ENCODE measurements around the gene TMA16.

TMA16 gene

DNA sequence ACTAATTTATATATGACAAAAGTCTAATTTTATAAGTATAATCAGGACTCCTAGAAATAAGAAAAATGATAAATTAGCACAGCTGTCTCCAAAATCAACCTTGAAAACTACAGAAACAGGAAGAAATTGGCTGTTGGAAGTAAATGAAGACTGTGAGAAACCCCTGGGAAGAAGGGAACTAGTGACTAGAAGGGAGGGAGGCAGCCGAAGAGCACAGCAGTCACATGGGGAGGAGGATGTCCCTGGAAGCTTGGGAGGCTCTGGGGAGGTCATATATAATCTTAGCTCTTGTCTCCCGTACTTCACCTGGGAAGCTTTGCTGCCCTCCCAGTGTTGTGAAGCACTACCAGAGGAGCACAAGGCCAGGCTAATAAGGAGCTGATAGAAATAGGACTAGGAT lies 8.9 kb upstream of the TMA16 start:
- TF ChIP-seq, protein P1, sequence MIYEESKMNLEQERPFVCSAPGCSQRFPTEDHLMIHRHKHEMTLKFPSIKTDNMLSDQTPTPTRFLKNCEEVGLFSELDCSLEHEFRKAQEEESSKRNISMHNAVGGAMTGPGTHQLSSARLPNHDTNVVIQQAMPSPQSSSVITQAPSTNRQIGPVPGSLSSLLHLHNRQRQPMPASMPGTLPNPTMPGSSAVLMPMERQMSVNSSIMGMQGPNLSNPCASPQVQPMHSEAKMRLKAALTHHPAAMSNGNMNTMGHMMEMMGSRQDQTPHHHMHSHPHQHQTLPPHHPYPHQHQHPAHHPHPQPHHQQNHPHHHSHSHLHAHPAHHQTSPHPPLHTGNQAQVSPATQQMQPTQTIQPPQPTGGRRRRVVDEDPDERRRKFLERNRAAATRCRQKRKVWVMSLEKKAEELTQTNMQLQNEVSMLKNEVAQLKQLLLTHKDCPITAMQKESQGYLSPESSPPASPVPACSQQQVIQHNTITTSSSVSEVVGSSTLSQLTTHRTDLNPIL (CRISPR knock-in tag; IDR thresholded peaks at IDR 0.05; ENCODE audit: low read depth), result no peak
- TF ChIP-seq ZFP30 (CRISPR knock-in tag; IDR thresholded peaks at IDR 0.05), result no peak
- no peak for TF ChIP-seq ARNTL (CRISPR knock-in tag; IDR thresholded peaks at IDR 0.05; ENCODE audit: borderline replicate concordance, low read depth)
- TF ChIP-seq ESRRG (CRISPR knock-in tag; IDR thresholded peaks at IDR 0.05), result no peak
- no peak for TF ChIP-seq PPARA (CRISPR knock-in tag; IDR thresholded peaks at IDR 0.05; ENCODE audit: borderline replicate concordance)
- no peak for TF ChIP-seq OSR1 (CRISPR knock-in tag; IDR thresholded peaks at IDR 0.05)
- ATAC-seq, result no peak

DNA sequence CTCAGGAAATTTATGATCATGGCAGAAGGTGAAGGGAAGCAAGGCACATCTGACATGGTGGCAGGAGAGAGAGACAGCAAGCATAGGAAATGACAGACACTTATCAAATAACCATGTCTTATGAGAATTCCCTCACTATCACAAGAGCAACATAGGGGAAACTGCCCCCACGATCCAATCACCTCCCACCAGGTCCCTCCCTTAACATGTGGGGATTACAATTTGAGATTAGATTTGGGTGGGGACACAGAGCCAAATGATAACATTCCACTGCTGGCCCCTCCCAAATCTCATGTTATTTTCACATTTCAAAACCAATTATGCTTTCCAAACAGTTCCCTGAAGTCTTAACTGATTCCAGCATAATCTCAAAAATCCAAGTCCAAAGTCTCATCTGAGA lies 8.2 kb upstream of the TMA16 start:
- TF ChIP-seq ZNF565 (CRISPR knock-in tag; conservative IDR thresholded peaks at IDR 0.05; ENCODE audit: low read depth), result no peak
- no peak for TF ChIP-seq ISL1 (CRISPR knock-in tag; IDR thresholded peaks at IDR 0.05)
- TF ChIP-seq GLIS3 (CRISPR knock-in tag; IDR thresholded peaks at IDR 0.05), result no peak
- ATAC-seq, result no peak

DNA sequence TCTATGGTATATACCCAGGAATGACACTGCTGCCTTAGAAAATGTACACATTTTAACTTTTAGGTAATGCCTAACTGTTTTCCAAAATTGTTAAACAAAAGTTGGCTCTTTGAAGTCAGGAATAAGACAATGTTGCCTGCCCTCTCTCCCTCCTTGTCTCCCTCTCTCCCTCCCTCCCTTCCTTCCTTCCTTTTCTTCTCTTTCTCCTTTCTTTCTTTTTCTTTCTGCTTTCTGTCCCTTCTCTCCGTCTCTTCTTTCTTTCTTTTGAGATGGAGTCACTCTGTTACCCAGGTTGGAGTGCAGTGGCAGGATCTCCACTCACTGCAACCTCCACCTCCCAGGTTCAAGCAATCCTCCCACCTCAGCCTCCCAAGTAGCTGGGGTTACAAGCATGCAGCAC lies 4.6 kb upstream of the TMA16 start:
- no peak for ATAC-seq
- TF ChIP-seq, protein P2, sequence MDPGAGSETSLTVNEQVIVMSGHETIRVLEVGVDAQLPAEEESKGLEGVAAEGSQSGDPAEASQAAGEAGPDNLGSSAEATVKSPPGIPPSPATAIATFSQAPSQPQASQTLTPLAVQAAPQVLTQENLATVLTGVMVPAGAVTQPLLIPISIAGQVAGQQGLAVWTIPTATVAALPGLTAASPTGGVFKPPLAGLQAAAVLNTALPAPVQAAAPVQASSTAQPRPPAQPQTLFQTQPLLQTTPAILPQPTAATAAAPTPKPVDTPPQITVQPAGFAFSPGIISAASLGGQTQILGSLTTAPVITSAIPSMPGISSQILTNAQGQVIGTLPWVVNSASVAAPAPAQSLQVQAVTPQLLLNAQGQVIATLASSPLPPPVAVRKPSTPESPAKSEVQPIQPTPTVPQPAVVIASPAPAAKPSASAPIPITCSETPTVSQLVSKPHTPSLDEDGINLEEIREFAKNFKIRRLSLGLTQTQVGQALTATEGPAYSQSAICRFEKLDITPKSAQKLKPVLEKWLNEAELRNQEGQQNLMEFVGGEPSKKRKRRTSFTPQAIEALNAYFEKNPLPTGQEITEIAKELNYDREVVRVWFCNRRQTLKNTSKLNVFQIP (CRISPR knock-in tag; IDR thresholded peaks at IDR 0.05; ENCODE audit: borderline replicate concordance, low read depth), result no peak
- TF ChIP-seq TCF4 (CRISPR knock-in tag; IDR thresholded peaks at IDR 0.05; ENCODE audit: borderline replicate concordance) (no peak), PPARA (CRISPR knock-in tag; IDR thresholded peaks at IDR 0.05; ENCODE audit: borderline replicate concordance) (no peak), BACH2 (CRISPR knock-in tag; IDR thresholded peaks at IDR 0.05; ENCODE audit: borderline replicate concordance) (no peak), GLIS3 (CRISPR knock-in tag; IDR thresholded peaks at IDR 0.05) (no peak), ESRRG (CRISPR knock-in tag; IDR thresholded peaks at IDR 0.05) (no peak), ZFP30 (CRISPR knock-in tag; IDR thresholded peaks at IDR 0.05) (no peak), OSR1 (CRISPR knock-in tag; IDR thresholded peaks at IDR 0.05) (no peak), ZFP3 (CRISPR knock-in tag; IDR thresholded peaks at IDR 0.05) (no peak), ZNF565 (CRISPR knock-in tag; conservative IDR thresholded peaks at IDR 0.05; ENCODE audit: low read depth) (no peak), ARNTL (CRISPR knock-in tag; IDR thresholded peaks at IDR 0.05; ENCODE audit: borderline replicate concordance, low read depth) (no peak), RARB (CRISPR knock-in tag; IDR thresholded peaks at IDR 0.05) (no peak), TOX (CRISPR knock-in tag; IDR thresholded peaks at IDR 0.05; ENCODE audit: borderline replicate concordance) (no peak), CSDC2 (CRISPR knock-in tag; IDR thresholded peaks at IDR 0.05) (no peak)
- TF ChIP-seq, protein P1 (CRISPR knock-in tag; IDR thresholded peaks at IDR 0.05; ENCODE audit: low read depth), result no peak
- TF ChIP-seq, protein P3, sequence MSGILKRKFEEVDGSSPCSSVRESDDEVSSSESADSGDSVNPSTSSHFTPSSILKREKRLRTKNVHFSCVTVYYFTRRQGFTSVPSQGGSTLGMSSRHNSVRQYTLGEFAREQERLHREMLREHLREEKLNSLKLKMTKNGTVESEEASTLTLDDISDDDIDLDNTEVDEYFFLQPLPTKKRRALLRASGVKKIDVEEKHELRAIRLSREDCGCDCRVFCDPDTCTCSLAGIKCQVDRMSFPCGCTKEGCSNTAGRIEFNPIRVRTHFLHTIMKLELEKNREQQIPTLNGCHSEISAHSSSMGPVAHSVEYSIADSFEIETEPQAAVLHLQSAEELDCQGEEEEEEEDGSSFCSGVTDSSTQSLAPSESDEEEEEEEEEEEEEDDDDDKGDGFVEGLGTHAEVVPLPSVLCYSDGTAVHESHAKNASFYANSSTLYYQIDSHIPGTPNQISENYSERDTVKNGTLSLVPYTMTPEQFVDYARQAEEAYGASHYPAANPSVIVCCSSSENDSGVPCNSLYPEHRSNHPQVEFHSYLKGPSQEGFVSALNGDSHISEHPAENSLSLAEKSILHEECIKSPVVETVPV (CRISPR knock-in tag; IDR thresholded peaks at IDR 0.05), result no peak
- TF ChIP-seq, protein P4, sequence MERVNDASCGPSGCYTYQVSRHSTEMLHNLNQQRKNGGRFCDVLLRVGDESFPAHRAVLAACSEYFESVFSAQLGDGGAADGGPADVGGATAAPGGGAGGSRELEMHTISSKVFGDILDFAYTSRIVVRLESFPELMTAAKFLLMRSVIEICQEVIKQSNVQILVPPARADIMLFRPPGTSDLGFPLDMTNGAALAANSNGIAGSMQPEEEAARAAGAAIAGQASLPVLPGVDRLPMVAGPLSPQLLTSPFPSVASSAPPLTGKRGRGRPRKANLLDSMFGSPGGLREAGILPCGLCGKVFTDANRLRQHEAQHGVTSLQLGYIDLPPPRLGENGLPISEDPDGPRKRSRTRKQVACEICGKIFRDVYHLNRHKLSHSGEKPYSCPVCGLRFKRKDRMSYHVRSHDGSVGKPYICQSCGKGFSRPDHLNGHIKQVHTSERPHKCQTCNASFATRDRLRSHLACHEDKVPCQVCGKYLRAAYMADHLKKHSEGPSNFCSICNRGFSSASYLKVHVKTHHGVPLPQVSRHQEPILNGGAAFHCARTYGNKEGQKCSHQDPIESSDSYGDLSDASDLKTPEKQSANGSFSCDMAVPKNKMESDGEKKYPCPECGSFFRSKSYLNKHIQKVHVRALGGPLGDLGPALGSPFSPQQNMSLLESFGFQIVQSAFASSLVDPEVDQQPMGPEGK (CRISPR knock-in tag; IDR thresholded peaks at IDR 0.05; ENCODE audit: borderline replicate concordance), result no peak
- TF ChIP-seq, protein P5, sequence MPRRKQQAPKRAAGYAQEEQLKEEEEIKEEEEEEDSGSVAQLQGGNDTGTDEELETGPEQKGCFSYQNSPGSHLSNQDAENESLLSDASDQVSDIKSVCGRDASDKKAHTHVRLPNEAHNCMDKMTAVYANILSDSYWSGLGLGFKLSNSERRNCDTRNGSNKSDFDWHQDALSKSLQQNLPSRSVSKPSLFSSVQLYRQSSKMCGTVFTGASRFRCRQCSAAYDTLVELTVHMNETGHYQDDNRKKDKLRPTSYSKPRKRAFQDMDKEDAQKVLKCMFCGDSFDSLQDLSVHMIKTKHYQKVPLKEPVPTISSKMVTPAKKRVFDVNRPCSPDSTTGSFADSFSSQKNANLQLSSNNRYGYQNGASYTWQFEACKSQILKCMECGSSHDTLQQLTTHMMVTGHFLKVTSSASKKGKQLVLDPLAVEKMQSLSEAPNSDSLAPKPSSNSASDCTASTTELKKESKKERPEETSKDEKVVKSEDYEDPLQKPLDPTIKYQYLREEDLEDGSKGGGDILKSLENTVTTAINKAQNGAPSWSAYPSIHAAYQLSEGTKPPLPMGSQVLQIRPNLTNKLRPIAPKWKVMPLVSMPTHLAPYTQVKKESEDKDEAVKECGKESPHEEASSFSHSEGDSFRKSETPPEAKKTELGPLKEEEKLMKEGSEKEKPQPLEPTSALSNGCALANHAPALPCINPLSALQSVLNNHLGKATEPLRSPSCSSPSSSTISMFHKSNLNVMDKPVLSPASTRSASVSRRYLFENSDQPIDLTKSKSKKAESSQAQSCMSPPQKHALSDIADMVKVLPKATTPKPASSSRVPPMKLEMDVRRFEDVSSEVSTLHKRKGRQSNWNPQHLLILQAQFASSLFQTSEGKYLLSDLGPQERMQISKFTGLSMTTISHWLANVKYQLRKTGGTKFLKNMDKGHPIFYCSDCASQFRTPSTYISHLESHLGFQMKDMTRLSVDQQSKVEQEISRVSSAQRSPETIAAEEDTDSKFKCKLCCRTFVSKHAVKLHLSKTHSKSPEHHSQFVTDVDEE (CRISPR knock-in tag; IDR thresholded peaks at IDR 0.05), result no peak

Data from SK-N-SH treated with all-trans-retinoic acid at 6 μM for 48 hours (cell line).